COLO668 (cell line): ENCODE measurements around the gene MTF2.
A peak's percentile ranks its signal among the peaks of the same experiment; 100 is the strongest.
"Not testable (repeated sequence)": the region's sequence is repeated elsewhere in the genome, so short reads cannot be mapped to it uniquely, and the experiment has no call there.

Experiments used
- DNase-seq: peaks from one replicate; lab custom pipeline; 2025; ENCODE audit not compliant: unreplicated experiment; lab: John Stamatoyannopoulos, UW

The MTF2 gene

GRCh38 chr1:93140106-93140505 lies 61.0 kb downstream of the MTF2 start:
- DNase-seq = no peak

GRCh38 chr1:93142161-93142560 lies 63.1 kb downstream of the MTF2 start:
- DNase-seq = no peak

GRCh38 chr1:93143136-93143535 lies 64.1 kb downstream of the MTF2 start:
- no peak for DNase-seq

- no peak for DNase-seq
These were observed 64.7 kb downstream of the MTF2 start for GRCh38 chr1:93143769-93144168.

GRCh38 chr1:93148001-93148400 lies 68.9 kb downstream of the MTF2 start:
- DNase-seq = no peak

- no peak for DNase-seq
These were observed 71.6 kb downstream of the MTF2 start for GRCh38 chr1:93150729-93151128.

- no peak for DNase-seq
These were observed 72.4 kb downstream of the MTF2 start for GRCh38 chr1:93151474-93151873.

GRCh38 chr1:93152835-93153234 lies 73.8 kb downstream of the MTF2 start:
- no peak for DNase-seq

- no peak for DNase-seq
These were observed 75.8 kb downstream of the MTF2 start for GRCh38 chr1:93154898-93155297.

GRCh38 chr1:93155335-93155734 lies 76.3 kb downstream of the MTF2 start:
- DNase-seq = no peak

GRCh38 chr1:93159337-93159736 lies 80.3 kb downstream of the MTF2 start:
- DNase-seq = no peak

GRCh38 chr1:93163314-93163713 lies 84.2 kb downstream of the MTF2 start:
- DNase-seq = not testable (repeated sequence)

GRCh38 chr1:93164816-93165215 lies 85.7 kb downstream of the MTF2 start:
- DNase-seq = no peak

- not testable (repeated sequence) for DNase-seq
These were observed 86.8 kb downstream of the MTF2 start for GRCh38 chr1:93165895-93166294.

- no peak for DNase-seq
These were observed 87.9 kb downstream of the MTF2 start for GRCh38 chr1:93167006-93167405.

GRCh38 chr1:93170141-93170678 lies 91.1 kb downstream of the MTF2 start:
- DNase-seq = not testable (repeated sequence)

GRCh38 chr1:93171549-93172034 lies 92.5 kb downstream of the MTF2 start:
- no peak for DNase-seq

- DNase-seq = no peak
These were observed 93.7 kb downstream of the MTF2 start for GRCh38 chr1:93172778-93173177.

- not testable (repeated sequence) for DNase-seq
These were observed 95.6 kb downstream of the MTF2 start for GRCh38 chr1:93174638-93175037.

GRCh38 chr1:93177991-93178390 lies 98.9 kb downstream of the MTF2 start:
- DNase-seq = no peak

GRCh38 chr1:93178418-93178817 lies 99.3 kb downstream of the MTF2 start:
- DNase-seq = no peak

- DNase-seq = peak; percentile 99
These were observed 101.0 kb downstream of the MTF2 start, which contains the start of gene TMED5 for GRCh38 chr1:93179886-93180722. TMED5 (minus strand) TSS chr1:93180413; CDS start chr1:93180242, 171 bp downstream.
